ENCODE results near the gene FHIT.
A peak's percentile ranks its signal among the peaks of the same experiment; 100 is the strongest.

Gene FHIT

GRCh38 chr3:60630953-60631352 is 620.3 kb downstream of the FHIT start:
- FAIRE-seq (no peak), DNase-seq (ENCODE audit: insufficient read length, low spot score) (no peak)
- TF ChIP-seq CTCF (IDR thresholded peaks at IDR 0.05; ENCODE audit: insufficient read depth, missing control alignments), result no peak

DNA sequence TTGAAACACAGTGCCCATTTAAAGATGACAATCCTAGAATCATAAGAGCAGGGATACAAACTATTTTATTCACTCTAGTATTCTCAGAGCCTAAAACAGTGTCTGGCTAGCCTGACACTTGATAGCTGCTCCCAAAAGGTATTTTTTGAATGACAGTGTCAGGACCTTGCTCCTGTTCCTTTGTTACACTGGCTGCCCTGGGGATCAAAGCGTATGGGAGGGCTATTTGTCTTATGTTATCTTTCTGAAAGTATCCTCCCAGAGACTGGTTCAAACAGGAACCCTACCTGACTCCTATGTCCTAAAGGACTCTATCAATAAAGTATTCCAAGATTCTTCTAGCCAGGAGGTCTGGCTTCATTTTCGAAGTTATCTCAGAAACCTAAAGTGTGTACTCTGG is 621.4 kb downstream of the FHIT start:
- DNase-seq (ENCODE audit: insufficient read length, low spot score) (no peak), FAIRE-seq (no peak)
- no peak for TF ChIP-seq CTCF (IDR thresholded peaks at IDR 0.05; ENCODE audit: insufficient read depth, missing control alignments)

GRCh38 chr3:60622349-60622748 is 628.9 kb downstream of the FHIT start:
- TF ChIP-seq CTCF (IDR thresholded peaks at IDR 0.05; ENCODE audit: insufficient read depth, missing control alignments), result no peak
- DNase-seq (ENCODE audit: insufficient read length, low spot score), result no peak
- no peak for FAIRE-seq

GRCh38 chr3:60617188-60617587 is 634.1 kb downstream of the FHIT start:
- FAIRE-seq, result no peak

GRCh38 chr3:60613769-60614303 is 637.4 kb downstream of the FHIT start:
- no peak for FAIRE-seq
- no peak for DNase-seq (ENCODE audit: insufficient read length, low spot score)
- no peak for TF ChIP-seq CTCF (IDR thresholded peaks at IDR 0.05; ENCODE audit: insufficient read depth, missing control alignments)

More at GRCh38 chr3:60617188-60617587, 634.1 kb downstream of the FHIT start:
- DNase-seq (ENCODE audit: insufficient read length, low spot score), result no peak
- TF ChIP-seq CTCF (IDR thresholded peaks at IDR 0.05; ENCODE audit: insufficient read depth, missing control alignments), result no peak

- DNase-seq (ENCODE audit: insufficient read length, low spot score) (no peak), FAIRE-seq (peak; percentile 25)
- TF ChIP-seq CTCF (IDR thresholded peaks at IDR 0.05; ENCODE audit: insufficient read depth, missing control alignments), result no peak
Observed at GRCh38 chr3:60610441-60611112, 640.7 kb downstream of the FHIT start.

DNA sequence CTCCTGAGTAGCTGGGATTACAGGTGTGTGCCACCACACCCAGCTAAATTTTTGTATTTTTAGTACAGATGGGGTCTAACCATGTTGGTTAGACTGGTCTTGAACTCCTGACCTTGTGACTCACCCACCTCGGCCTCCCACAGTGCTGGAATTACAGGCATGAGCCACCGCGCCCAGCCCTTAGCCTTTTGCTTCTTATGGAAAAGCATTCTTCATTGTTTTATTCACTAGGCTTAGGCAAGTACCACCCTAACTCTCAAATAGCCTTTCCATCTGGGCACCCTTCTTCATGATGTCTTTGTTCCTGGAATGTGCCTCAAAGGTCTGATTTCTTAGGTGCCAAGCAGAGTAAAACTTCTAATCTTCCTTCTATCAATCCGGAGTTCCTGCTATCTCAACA is 641.8 kb downstream of the FHIT start:
- DNase-seq (ENCODE audit: insufficient read length, low spot score) (no peak), FAIRE-seq (no peak)
- no peak for TF ChIP-seq CTCF (IDR thresholded peaks at IDR 0.05; ENCODE audit: insufficient read depth, missing control alignments)

Data from D721Med (cell line).